Ishikawa (cell line): Measurements from ENCODE around the gene NSMCE3.

Experiments used
- CEBPB ChIP-seq: IDR thresholded peaks from 2 replicates; pipeline ENCODE4 v1.6.1; 2012
- CREB1 ChIP-seq: IDR thresholded peaks from 2 replicates; pipeline ENCODE4 v1.6.1; 2012; ENCODE audit warnings: low read depth
- EGR1 ChIP-seq: IDR thresholded peaks from 2 replicates; pipeline ENCODE4 v1.6.1; 2012
- EP300 ChIP-seq: IDR thresholded peaks from 2 replicates; pipeline ENCODE4 v1.6.1; 2012; ENCODE audit warnings: borderline replicate concordance
- FOXM1 ChIP-seq: IDR thresholded peaks from 2 replicates; pipeline ENCODE4 v1.6.1; 2012; ENCODE audit warnings: low read depth, borderline replicate concordance
- NFIC ChIP-seq: IDR thresholded peaks from 2 replicates; pipeline ENCODE4 v1.6.1; 2012
- RAD21 ChIP-seq: IDR thresholded peaks from 2 replicates; pipeline ENCODE4 v1.6.1; 2012; ENCODE audit warnings: low read depth
- TAF1 ChIP-seq: IDR thresholded peaks from 2 replicates; pipeline ENCODE4 v1.6.1; 2012; ENCODE audit warnings: low read depth, mild to moderate bottlenecking
- TCF12 ChIP-seq: IDR thresholded peaks from 2 replicates; pipeline ENCODE4 v1.6.1; 2012; ENCODE audit warnings: low read depth
- TEAD4 ChIP-seq: IDR thresholded peaks from 2 replicates; pipeline ENCODE4 v1.6.1; 2012
- YY1 ChIP-seq: IDR thresholded peaks from 2 replicates; pipeline ENCODE4 v1.6.1; 2012; ENCODE audit warnings: low read depth
- ZBTB7A ChIP-seq: IDR thresholded peaks from 2 replicates; pipeline ENCODE4 v1.6.1; 2012; ENCODE audit warnings: low read depth
- TF ChIP-seq, protein P1 (sequence below): IDR thresholded peaks from 2 replicates; pipeline ENCODE4 v1.6.1; 2012
- TF ChIP-seq, protein P2 (sequence below): IDR thresholded peaks from 2 replicates; pipeline ENCODE4 v1.6.1; 2012
- TF ChIP-seq, protein P3 (sequence below): IDR thresholded peaks from 2 replicates; pipeline ENCODE4 v1.6.1; 2012; ENCODE audit warnings: low read depth, mild to moderate bottlenecking

Gene NSMCE3

DNA sequence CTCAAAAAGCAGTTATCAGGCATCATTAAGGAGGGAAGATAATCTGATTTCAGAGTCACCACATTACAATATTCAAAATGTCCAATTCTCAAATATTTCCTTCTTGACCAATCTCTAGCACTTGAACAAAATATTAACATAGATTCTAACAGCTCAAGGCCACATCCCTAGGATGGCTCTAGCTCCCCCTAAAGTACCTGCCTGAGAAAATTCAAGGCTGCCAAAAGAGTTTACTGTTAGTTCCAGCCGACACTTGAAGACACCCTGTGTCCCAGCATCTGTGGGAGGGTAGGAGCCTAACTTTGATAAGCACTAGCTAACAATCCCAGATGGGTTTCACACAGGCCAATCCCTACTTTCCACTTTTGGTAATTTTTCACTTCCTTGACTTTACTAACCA is 10.4 kb downstream of the NSMCE3 start:
- TF ChIP-seq, protein P1, sequence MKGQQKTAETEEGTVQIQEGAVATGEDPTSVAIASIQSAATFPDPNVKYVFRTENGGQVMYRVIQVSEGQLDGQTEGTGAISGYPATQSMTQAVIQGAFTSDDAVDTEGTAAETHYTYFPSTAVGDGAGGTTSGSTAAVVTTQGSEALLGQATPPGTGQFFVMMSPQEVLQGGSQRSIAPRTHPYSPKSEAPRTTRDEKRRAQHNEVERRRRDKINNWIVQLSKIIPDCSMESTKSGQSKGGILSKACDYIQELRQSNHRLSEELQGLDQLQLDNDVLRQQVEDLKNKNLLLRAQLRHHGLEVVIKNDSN: no peak
- TF ChIP-seq, protein P2, sequence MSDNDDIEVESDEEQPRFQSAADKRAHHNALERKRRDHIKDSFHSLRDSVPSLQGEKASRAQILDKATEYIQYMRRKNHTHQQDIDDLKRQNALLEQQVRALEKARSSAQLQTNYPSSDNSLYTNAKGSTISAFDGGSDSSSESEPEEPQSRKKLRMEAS: no peak
- no peak for TF ChIP-seq TCF12
- no peak for TF ChIP-seq FOXM1
- no peak for TF ChIP-seq TEAD4
- TF ChIP-seq RAD21: no peak
- no peak for TF ChIP-seq CEBPB
- TF ChIP-seq, protein P3, sequence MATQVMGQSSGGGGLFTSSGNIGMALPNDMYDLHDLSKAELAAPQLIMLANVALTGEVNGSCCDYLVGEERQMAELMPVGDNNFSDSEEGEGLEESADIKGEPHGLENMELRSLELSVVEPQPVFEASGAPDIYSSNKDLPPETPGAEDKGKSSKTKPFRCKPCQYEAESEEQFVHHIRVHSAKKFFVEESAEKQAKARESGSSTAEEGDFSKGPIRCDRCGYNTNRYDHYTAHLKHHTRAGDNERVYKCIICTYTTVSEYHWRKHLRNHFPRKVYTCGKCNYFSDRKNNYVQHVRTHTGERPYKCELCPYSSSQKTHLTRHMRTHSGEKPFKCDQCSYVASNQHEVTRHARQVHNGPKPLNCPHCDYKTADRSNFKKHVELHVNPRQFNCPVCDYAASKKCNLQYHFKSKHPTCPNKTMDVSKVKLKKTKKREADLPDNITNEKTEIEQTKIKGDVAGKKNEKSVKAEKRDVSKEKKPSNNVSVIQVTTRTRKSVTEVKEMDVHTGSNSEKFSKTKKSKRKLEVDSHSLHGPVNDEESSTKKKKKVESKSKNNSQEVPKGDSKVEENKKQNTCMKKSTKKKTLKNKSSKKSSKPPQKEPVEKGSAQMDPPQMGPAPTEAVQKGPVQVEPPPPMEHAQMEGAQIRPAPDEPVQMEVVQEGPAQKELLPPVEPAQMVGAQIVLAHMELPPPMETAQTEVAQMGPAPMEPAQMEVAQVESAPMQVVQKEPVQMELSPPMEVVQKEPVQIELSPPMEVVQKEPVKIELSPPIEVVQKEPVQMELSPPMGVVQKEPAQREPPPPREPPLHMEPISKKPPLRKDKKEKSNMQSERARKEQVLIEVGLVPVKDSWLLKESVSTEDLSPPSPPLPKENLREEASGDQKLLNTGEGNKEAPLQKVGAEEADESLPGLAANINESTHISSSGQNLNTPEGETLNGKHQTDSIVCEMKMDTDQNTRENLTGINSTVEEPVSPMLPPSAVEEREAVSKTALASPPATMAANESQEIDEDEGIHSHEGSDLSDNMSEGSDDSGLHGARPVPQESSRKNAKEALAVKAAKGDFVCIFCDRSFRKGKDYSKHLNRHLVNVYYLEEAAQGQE: no peak
- TF ChIP-seq NFIC: no peak
- TF ChIP-seq EP300: no peak
- no peak for TF ChIP-seq EGR1

DNA sequence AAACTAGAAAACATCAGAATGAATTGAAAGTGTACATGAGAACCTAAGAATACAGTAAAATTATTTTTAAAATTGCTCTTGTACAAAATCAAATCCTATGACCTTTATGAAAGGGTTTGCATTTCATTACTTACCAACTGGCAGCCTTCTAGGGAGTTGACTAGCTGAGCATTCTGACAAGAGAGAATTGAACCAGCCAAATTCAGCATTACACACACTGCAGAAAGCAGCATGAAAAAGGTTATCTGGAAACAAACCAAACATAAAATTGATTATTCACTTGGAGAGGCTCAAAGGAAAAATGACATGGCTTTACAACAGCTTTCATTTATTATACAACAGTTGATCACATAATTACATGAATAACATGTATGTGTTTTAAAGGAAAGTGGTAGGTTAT is 17.4 kb downstream of the NSMCE3 start:
- TF ChIP-seq CREB1 (no peak), TAF1 (no peak), EGR1 (no peak), TEAD4 (no peak), TCF12 (no peak), EP300 (no peak), NFIC (no peak), CEBPB (no peak), FOXM1 (no peak), YY1 (no peak), ZBTB7A (no peak), RAD21 (no peak)
- TF ChIP-seq, protein P2: no peak
- TF ChIP-seq, protein P3: no peak
- TF ChIP-seq, protein P1: no peak

DNA sequence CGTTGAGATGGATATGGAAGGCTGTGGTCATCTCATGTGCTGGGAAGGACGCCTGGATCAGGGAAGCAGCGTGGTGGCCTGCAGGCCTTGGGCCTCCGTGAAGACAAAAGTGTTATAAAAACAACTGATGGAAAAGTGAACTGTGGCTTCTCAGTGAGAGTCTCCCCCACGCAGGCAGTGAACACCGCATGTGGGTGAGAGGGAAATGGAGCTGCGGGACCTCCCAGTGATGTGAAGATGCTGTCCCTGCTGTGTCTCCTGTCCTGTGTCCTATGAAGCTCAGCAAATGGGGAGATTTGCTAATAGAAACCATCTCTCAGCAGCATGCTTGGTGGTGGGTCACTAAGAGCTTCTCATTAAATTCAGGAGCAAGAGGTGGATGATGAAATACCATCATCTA is 25.1 kb downstream of the NSMCE3 start:
- TF ChIP-seq EGR1 (no peak), FOXM1 (no peak), EP300 (no peak), NFIC (no peak), TCF12 (no peak), ZBTB7A (no peak), YY1 (no peak), CREB1 (no peak), CEBPB (no peak), TEAD4 (no peak)
- TF ChIP-seq, protein P2: no peak
- TF ChIP-seq, protein P3: no peak
- TF ChIP-seq, protein P1: no peak

DNA sequence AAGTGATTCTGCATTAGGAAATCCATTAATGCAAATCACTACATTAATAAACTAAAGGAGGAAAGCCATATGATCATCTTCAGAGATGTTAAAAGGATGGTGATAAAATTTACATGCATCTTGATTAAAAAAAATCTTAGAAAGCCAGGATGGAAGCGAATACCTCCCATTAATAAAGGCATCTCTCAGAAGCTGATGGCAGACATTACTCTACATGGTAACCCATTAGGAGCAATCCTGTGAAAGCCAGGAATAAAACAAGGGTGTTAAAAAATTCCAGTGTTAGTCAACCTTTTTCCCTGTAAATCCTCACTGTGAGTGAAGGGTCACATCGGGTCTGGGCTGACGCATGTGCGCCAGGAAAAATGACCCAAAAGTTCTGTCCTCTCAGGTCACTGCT is 25.5 kb downstream of the NSMCE3 start:
- TF ChIP-seq, protein P3: no peak
- no peak for TF ChIP-seq EGR1
- TF ChIP-seq ZBTB7A: no peak
- TF ChIP-seq, protein P1: no peak
- no peak for TF ChIP-seq NFIC
- no peak for TF ChIP-seq TAF1
- TF ChIP-seq EP300: no peak
- no peak for TF ChIP-seq FOXM1
- no peak for TF ChIP-seq YY1
- TF ChIP-seq TCF12: no peak
- no peak for TF ChIP-seq TEAD4
- TF ChIP-seq RAD21: no peak
- no peak for TF ChIP-seq CREB1
- no peak for TF ChIP-seq CEBPB
